Activated CD4-positive, alpha-beta T cell treated with anti-CD3 and anti-CD28 coated beads, Interleukin-10, Interleukin-2, amounts not matched to agents 100 ng/mL and 50 ng/mL, durations not matched to agents 16 hours and 8 hours (primary cell): ENCODE measurements around the gene TADA1.
"Not testable (repeated sequence)": the region's sequence is repeated elsewhere in the genome, so short reads cannot be mapped to it uniquely, and the experiment has no call there.

Experiments used
- DNase-seq: peaks from one replicate; pipeline ENCODE4 v3.0.0-alpha.2; 2020

TADA1 gene

GRCh38 chr1:166888373-166889111 is 12.5 kb upstream of the TADA1 start:
- DNase-seq: no peak

DNA sequence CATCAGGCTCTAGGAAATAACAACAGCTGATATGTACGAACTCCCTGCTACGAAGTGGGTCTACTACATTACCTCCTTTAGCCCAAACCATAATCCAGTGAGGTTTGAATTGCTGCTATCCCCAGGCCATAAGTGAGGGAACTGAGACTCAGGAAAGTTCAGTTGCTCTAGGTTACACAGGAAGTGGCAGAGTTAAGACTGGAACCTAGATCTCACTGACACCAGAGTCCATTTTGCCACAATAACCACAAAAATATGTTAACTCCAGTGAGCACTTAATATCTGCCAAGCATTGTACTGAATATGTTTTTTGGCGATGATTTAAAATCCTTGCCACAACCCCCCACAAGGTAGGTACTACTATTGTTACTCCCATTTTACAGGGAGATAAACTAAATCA is 8.9 kb upstream of the TADA1 start:
- no peak for DNase-seq

GRCh38 chr1:166884040-166884642 is 8.1 kb upstream of the TADA1 start:
- peak; percentile 34 for DNase-seq

DNA sequence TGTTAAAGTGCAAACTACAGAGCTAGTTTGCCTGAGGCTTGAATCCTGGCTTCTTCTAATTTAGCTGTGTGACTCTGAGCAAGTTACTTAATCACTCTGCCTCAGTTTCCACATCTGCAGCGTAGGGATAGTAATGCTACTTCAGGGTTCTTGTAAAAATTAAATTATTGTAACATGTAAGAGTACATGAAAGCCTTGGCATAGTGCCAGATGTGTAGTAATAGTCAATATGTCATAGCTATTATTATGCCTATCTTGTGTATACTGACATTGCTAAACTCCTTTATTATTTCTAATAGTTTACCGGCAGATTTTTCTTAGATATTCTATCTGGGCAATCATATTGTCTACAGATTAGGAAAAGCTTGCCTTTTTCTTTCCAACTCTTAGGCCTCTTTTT is 6.8 kb upstream of the TADA1 start:
- no peak for DNase-seq

DNA sequence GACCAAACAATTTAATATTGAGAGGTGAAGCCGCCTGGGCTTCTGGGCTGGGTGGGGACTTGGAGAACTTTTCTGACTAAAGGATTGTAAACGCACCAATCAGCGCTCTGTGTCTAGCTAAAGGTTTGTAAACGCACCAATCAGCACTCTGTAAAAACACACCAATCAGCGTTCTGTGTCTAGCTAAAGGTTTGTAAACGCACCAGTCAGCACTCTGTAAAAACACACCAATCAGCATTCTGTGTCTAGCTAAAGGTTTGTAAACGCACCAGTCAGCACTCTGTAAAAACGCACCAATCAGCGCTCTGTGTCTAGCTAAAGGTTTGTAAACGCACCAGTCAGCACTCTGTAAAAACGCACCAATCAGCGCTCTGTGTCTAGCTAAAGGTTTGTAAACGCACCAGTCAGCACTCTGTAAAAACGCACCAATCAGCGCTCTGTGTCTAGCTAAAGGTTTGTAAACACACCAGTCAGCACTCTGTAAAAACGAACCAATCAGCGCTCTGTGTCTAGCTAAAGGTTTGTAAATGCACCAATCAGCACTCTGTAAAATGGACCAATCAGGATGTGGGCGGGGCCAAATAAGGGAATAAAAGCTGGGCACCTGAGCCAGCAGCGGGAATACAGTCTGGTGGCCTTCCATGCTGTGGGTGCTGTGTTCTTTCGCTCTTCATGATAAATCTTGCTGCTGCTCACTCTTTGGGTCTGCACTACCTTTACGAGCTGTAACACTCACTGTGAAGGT is 2.3 kb upstream of the TADA1 start:
- DNase-seq: not testable (repeated sequence)

- DNase-seq: no peak
Measured at GRCh38 chr1:166876540-166876838, 425 bp upstream of the TADA1 start.

- DNase-seq: no peak
Measured at GRCh38 chr1:166875302-166875733, 746 bp downstream of the TADA1 start.

DNA sequence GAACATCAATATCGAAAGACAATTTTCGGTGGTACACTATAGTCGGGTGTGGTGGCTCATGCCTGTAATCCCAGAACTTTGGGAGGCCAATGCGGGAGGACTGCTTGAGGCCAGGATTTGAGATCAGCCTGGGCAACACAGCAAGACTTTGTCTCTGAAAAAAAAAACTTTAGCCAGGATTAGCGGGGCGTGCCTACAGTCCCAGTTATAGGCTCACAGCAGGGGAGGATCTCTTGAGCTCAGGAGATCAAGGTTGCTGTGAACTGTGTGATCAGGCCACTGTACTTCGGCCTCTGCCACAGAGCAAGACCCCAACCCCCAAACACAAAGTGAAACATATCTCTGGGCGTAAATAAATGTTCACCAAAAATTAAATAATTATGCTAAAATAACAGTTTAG is 1.6 kb downstream of the TADA1 start:
- no peak for DNase-seq

- DNase-seq: no peak
Measured at GRCh38 chr1:166870584-166870983, 5.5 kb downstream of the TADA1 start.

- DNase-seq: no peak
Measured at GRCh38 chr1:166869318-166870099, 6.6 kb downstream of the TADA1 start.

- no peak for DNase-seq
Measured at GRCh38 chr1:166868639-166869038, 7.4 kb downstream of the TADA1 start.

DNA sequence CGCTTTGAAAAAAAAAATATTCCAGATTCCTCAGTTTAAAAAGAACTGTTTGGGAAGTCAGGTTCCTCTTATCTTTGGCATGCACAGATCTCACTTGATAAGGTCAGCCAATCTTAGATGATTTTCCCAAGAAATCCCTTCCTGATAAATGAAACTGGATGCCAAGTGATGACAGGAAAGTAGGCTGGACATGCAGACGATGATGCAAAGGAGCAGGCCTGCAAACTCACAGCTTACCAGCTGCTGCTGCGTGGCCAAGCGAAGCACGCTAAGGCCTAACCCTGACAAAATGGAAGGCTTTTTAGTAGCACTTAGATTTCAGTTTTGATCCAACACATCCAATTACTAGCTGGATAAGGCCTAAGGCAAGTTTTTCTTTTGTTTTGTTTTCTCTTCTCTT is 10.1 kb downstream of the TADA1 start:
- no peak for DNase-seq

DNA sequence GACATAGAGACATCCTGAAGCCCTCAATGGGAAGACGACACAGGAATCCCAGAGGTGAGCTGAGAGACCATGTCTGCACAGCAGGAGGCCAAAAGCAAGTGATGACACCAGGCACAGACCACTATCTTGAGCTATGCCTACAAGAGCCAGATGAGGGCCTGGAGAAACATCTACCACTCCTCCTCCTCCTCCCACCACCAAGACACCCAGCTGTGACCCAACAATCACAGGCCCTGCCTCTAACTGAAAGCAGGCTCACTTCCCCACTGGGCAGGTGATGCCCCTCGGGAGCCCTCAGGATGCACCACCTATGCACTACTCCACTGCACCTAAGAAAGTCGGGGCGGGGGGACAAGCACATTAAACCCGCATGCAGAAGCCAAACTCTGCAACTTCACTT is 16.5 kb downstream of the TADA1 start:
- no peak for DNase-seq

GRCh38 chr1:166858726-166859419 is 17.2 kb downstream of the TADA1 start:
- DNase-seq: no peak

GRCh38 chr1:166857995-166858394 is 18.1 kb downstream of the TADA1 start:
- DNase-seq: no peak

DNA sequence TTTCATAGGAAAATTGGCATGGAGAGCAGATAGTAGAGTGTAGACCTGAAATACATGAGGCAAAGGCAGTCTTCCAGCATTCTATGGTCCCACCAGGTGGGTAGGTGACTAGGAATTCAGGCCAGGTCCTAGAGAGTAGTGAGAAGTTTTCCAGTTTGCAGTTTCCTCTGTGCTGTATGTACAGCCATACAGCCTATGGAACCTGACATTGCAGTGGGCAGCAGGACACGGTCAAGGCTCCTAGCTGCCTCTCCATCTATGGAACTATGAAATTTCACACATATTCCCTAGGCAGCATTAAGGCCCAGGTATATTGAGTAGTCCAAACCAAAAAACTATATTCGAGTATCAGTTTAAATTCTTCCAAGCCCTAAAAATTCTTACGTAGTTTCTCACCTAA is 20.5 kb downstream of the TADA1 start:
- no peak for DNase-seq

DNA sequence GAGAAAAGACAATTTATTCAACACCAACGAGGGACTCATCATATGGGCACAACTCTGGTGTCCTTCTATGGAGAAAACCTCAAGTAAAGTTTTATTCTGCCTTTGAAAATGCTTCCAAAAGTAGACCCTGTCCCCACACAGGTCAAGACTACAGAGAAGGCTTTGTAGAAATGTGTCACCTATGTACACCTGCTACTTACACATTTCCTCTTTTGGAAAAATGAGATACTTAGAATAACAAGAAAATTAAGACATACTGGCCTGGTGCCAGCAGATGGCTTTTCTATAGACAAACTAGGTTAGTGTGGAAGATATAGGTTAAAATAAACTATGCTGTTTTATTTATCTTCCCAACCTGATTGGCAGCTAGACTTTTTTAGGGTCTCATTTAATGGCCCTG is 23.1 kb downstream of the TADA1 start:
- no peak for DNase-seq

- no peak for DNase-seq
Measured at GRCh38 chr1:166849135-166849534, 26.9 kb downstream of the TADA1 start.

- no peak for DNase-seq
Measured at GRCh38 chr1:166848193-166848592, 27.9 kb downstream of the TADA1 start.

DNA sequence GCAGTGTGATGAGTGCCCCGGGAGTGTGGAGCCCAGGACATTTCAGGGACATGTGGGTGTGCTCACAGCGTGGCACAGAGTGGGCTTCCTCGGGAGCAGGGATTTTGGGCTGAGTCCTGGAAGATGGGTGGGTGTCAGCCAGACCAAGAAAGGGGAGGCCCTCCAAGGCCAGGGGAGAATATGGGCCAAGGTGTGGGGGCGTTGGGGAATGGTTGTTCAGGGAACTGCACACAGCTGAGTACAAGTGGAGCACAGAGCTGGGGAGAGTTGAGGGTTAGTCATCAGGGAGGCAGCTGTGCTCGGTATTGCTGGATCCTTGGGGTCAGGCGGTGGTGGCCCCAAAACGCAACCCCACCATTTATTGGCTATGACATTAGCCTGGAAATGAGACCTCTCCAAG is 31.3 kb downstream of the TADA1 start:
- DNase-seq: no peak

GRCh38 chr1:166843769-166844596 is 32.1 kb downstream of the TADA1 start:
- no peak for DNase-seq

DNA sequence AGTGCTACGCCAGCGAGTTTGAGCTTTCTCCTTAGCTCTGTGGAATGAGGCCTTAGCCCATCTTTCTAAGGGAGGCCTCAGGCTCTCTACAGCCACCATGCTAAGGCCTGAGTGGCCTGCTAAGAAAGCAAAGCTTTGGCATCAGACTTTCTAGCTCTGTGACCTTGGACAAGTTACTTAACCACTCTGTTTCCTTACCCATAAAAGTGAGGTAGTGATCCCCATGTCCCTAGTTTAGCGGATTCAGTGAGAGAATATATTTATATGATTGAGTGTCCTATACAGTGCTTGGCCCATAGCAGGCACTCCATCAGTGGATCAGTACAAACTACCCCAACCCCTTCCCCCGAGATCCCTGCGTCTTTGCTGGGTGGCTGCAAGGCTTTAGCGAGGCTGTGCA is 32.7 kb downstream of the TADA1 start:
- DNase-seq: no peak
